Uterus (tissue), 2 donors: Measurements from ENCODE around the gene CPHXL.

Experiments used
- CTCF ChIP-seq, 4 experiments: fragments of 200-600 bp in 2 of 4; fragments of 450-650 bp in 2 of 4; sonication (generic) in 2 of 4; IDR thresholded peaks; one replicate each; pipeline ENCODE4 v1.5.1; 2016 to 2019; ENCODE audit warnings: antibody characterized with exemption in 4 of 4, mild to moderate bottlenecking in 2 of 4, moderate library complexity in 1 of 4
- POLR2A ChIP-seq, 2 donors: fragments of 450-650 bp; IDR thresholded peaks; one replicate each; pipeline ENCODE4 v1.6.1; 2016; ENCODE audit warnings: antibody characterized with exemption in 2 of 2, mild to moderate bottlenecking in 1 of 2, moderate library complexity in 1 of 2

- TF ChIP-seq CTCF (IDR thresholded peaks at IDR 0.05) (no peak), POLR2A (IDR thresholded peaks at IDR 0.05) (no peak)
Measured at GRCh38 chr16:75761108-75761507, 34.8 kb upstream of the CPHXL start.
